ENCODE data around the gene MKLN1. TPM values are rescaled to one million over a fixed set of nuclear protein-coding genes. Genes with fewer than 3 reads are reported as not detected.
A peak's percentile ranks its signal among the peaks of the same experiment; 100 is the strongest.

Gene MKLN1
- total and polyA plus RNA-seq, 7 donors = 14.7 to 70.8 (median 42.9) TPM

DNA sequence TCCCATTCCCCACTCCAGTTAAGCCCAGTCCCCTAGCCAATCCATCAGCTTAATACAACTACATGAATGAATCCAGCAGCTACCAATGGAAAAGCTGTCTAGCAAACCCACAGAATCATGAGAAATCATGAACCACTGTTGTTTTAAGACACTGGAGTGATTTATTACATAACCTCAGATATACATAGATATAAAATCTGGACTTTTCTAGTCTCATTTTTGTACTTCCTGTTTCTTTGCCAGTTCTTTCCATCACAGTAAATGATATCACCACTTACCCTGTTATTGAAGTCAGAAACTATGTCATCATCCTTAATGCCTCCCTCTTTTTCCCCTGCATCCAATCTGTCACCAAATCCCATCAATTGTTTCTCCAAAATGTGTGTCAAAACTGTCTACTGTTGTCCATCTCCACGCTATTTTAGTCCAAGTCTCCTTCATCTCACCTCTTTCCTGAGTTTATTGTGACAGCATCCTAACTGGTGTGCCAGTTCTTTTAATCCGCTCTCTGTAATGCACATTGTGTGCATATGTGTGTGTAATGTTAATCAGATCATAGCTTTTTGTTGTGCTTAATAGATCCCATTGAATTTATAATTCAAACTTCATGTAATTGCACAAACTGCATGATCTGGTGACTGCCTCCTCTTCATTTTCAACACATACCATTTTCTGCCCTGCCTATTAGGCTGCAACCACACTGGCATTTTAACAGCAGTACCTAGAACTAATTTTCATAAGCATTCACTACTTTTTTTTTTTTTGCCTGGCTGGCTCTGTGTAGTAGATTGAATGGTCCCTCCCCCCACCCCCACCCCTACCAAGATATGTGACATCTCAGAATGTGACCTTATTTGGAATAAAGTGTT is 56.0 kb downstream of the MKLN1 start:
- Histone ChIP-seq H3K27ac (no peak overlapping the region), H3K4me1 (peaks cover 17% of the 10 kb centered on the region), H3K9me3 (no peaks in the 10 kb centered on the region), H3K36me3 (ENCODE audit: insufficient read depth in 1 of 2, low read depth in 1 of 2) (peaks cover 0 to 4% of the 10 kb centered on the region in 2 donors), H3K27me3 (ENCODE audit: insufficient read depth in 3 of 3, low read length in 2 of 3) (no peaks in the 10 kb centered on the region), H3K4me3 (no peak overlapping the region)
- ATAC-seq (no peak), DNase-seq (no peak)
- TF ChIP-seq, protein P1, sequence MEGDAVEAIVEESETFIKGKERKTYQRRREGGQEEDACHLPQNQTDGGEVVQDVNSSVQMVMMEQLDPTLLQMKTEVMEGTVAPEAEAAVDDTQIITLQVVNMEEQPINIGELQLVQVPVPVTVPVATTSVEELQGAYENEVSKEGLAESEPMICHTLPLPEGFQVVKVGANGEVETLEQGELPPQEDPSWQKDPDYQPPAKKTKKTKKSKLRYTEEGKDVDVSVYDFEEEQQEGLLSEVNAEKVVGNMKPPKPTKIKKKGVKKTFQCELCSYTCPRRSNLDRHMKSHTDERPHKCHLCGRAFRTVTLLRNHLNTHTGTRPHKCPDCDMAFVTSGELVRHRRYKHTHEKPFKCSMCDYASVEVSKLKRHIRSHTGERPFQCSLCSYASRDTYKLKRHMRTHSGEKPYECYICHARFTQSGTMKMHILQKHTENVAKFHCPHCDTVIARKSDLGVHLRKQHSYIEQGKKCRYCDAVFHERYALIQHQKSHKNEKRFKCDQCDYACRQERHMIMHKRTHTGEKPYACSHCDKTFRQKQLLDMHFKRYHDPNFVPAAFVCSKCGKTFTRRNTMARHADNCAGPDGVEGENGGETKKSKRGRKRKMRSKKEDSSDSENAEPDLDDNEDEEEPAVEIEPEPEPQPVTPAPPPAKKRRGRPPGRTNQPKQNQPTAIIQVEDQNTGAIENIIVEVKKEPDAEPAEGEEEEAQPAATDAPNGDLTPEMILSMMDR (IDR thresholded peaks at IDR 0.05) = no peak
- 91 to 93% (median 92%) methylated on average over 2 of the region's 2 CpGs for WGBS, 3 donors
- intact Hi-C loops (cut with DNase I) = no loop called here

DNA sequence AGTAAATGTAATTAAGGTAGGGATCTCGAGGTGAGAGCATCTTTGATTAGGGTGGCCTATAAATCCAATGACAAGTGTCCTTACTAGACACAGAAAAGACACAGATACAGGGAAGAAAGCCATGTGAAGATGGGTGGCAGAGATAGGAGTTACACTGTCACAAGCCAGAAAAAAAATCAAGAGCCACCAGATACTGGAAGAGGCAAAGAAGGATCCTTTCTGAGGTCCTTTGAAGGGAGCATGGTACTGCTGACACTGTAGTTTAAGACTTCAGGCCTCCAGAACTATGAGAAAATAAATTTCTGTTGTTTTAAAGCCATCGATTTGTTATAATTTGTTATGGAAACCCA is 56.6 kb downstream of the MKLN1 start:
- TF ChIP-seq, protein P1 (IDR thresholded peaks at IDR 0.05) = no peak
- no peak overlapping the region for H3K4me3 ChIP-seq
- H3K36me3 ChIP-seq (ENCODE audit: insufficient read depth in 1 of 2, low read depth in 1 of 2) = peaks cover 0 to 9% of the 10 kb centered on the region in 2 donors
- no peaks in the 10 kb centered on the region for H3K27me3 ChIP-seq (ENCODE audit: insufficient read depth in 3 of 3, low read length in 2 of 3)
- no peak overlapping the region for H3K27ac ChIP-seq
- DNase-seq (no peak), ATAC-seq (no peak)
- intact Hi-C loops (cut with DNase I) = no loop called here
- 86 to 92% (median 88%) methylated on average over 2 of the region's 2 CpGs for WGBS, 3 donors
- H3K4me1 ChIP-seq = peaks cover 17% of the 10 kb centered on the region
- no peaks in the 10 kb centered on the region for H3K9me3 ChIP-seq

DNA sequence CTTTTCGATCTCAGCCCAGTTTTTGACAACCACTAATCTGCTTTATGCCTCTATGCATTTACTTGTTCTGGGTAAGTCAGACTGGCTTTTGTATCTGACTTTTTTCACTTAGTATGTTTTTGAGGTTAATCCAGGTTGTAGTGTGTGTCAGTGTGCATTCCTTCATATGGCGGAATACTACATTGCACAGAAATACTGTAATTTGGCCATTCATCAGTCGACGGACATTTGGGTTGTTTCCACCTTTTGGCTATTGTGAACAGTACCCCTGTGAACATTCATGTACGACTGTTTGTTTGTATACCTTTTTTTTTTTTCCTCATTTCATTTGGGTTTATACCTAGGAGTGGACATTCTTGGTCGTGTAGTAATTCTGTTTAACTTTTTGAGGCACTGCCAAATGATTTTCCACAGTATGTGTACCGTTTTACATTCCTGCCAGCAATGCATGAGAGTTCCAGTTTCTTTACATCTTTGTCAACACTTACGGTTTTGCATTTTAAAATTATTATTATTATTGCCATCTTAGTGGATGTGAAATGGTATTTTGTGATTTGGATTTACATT is 57.4 kb downstream of the MKLN1 start:
- intact Hi-C loops (cut with DNase I) = no loop called here
- DNase-seq (no peak), ATAC-seq (peak in 1 of 4 donors; percentile 18)
- no peak overlapping the region for H3K27ac ChIP-seq
- H3K4me3 ChIP-seq = no peak overlapping the region
- H3K36me3 ChIP-seq (ENCODE audit: insufficient read depth in 1 of 2, low read depth in 1 of 2) = peaks cover 0 to 9% of the 10 kb centered on the region in 2 donors
- WGBS, 3 donors = 75 to 79% (median 79%) methylated on average over 8 of the region's 8 CpGs
- TF ChIP-seq, protein P1 (IDR thresholded peaks at IDR 0.05) = no peak
- no peaks in the 10 kb centered on the region for H3K27me3 ChIP-seq (ENCODE audit: insufficient read depth in 3 of 3, low read length in 2 of 3)
- H3K4me1 ChIP-seq = peaks cover 17% of the 10 kb centered on the region
- no peaks in the 10 kb centered on the region for H3K9me3 ChIP-seq

DNA sequence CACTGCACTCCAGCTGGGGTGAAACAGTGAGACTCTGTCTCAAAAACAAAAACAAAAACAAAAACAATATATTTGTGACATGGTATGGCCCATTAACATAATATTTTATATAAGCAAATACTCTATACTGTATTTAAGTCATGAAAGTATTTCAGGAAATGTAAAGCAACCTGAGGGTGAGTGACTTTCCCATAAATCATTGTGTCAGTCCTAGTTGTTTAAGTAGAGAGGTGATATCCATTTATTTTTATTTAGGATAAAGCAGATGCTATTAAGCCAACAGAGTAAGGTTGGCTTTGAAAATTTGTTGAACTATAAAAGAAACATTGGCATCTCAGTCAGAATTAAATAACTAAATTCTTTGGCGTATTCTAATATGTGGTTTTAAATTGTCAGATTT is 60.5 kb downstream of the MKLN1 start:
- no peak overlapping the region for H3K4me3 ChIP-seq
- no peaks in the 10 kb centered on the region for H3K9me3 ChIP-seq
- peaks cover 0 to 9% of the 10 kb centered on the region in 2 donors for H3K36me3 ChIP-seq (ENCODE audit: insufficient read depth in 1 of 2, low read depth in 1 of 2)
- TF ChIP-seq, protein P1 (IDR thresholded peaks at IDR 0.05) = no peak
- peaks cover 30% of the 10 kb centered on the region for H3K4me1 ChIP-seq
- H3K27me3 ChIP-seq (ENCODE audit: insufficient read depth in 3 of 3, low read length in 2 of 3) = no peaks in the 10 kb centered on the region
- intact Hi-C loops (cut with DNase I) = no loop called here
- WGBS, 3 donors = 91 to 95% (median 93%) methylated on average over 1 of the region's 1 CpG
- H3K27ac ChIP-seq = no peak overlapping the region
- DNase-seq (no peak), ATAC-seq (no peak)
